ENCODE data around the gene SAMD1. TPM values are rescaled to one million over a fixed set of nuclear protein-coding genes. Genes with fewer than 3 reads are reported as not detected.

Gene SAMD1
- total and polyA plus RNA-seq, 2 of the 8 experiments (the other 6 are each of a cell fraction or from before 2014, with no cell fraction given), result 40.0 to 100 TPM

Other genes starting within 250 kb of the SAMD1 start
- not detected in 2 replicates for gene NANOS3, start 213.6 kb downstream of the SAMD1 start, total RNA-seq (2021; fragmentation: NEBNext Ultra II Directional; extraction: Animal tissue kit (Norgen Biotek cat#: 25700))
- 0.14 and 0.62 TPM in 2 replicates for gene NANOS3, start 213.6 kb downstream of the SAMD1 start, polyA plus RNA-seq (2011; rRNA removed)
- 4.6 and 4.7 TPM in 2 replicates for gene BRME1, start 184.6 kb downstream of the SAMD1 start, total RNA-seq (2021; fragmentation: NEBNext Ultra II Directional; extraction: Animal tissue kit (Norgen Biotek cat#: 25700))
- 4.6 and 6.0 TPM in 2 replicates for gene BRME1, start 184.6 kb downstream of the SAMD1 start, polyA plus RNA-seq (2011; rRNA removed)
- 33.0 and 36.4 TPM in 2 replicates for gene CC2D1A, start 184.6 kb downstream of the SAMD1 start, total RNA-seq (2021; fragmentation: NEBNext Ultra II Directional; extraction: Animal tissue kit (Norgen Biotek cat#: 25700))
- gene CC2D1A, start 184.6 kb downstream of the SAMD1 start, polyA plus RNA-seq (2011; rRNA removed), result 12.5 and 20.5 TPM in 2 replicates
- gene PODNL1, start 152.3 kb downstream of the SAMD1 start, total RNA-seq (2021; fragmentation: NEBNext Ultra II Directional; extraction: Animal tissue kit (Norgen Biotek cat#: 25700)), result 0.75 and 1.5 TPM in 2 replicates
- gene PODNL1, start 152.3 kb downstream of the SAMD1 start, polyA plus RNA-seq (2011; rRNA removed), result 1.0 and 2.3 TPM in 2 replicates
- 68.7 and 77.1 TPM in 2 replicates for gene DCAF15, start 138.2 kb downstream of the SAMD1 start, total RNA-seq (2021; fragmentation: NEBNext Ultra II Directional; extraction: Animal tissue kit (Norgen Biotek cat#: 25700))
- 80.8 and 127 TPM in 2 replicates for gene DCAF15, start 138.2 kb downstream of the SAMD1 start, polyA plus RNA-seq (2011; rRNA removed)
- gene RFX1, start 84.4 kb downstream of the SAMD1 start, total RNA-seq (2021; fragmentation: NEBNext Ultra II Directional; extraction: Animal tissue kit (Norgen Biotek cat#: 25700)), result 16.1 and 17.0 TPM in 2 replicates
- gene RFX1, start 84.4 kb downstream of the SAMD1 start, polyA plus RNA-seq (2011; rRNA removed), result 4.9 and 10.4 TPM in 2 replicates
- not detected in 2 replicates for gene RLN3, start 62.6 kb downstream of the SAMD1 start, total RNA-seq (2021; fragmentation: NEBNext Ultra II Directional; extraction: Animal tissue kit (Norgen Biotek cat#: 25700))
- not detected in 2 replicates for gene RLN3, start 62.6 kb downstream of the SAMD1 start, polyA plus RNA-seq (2011; rRNA removed)
- gene IL27RA, start 59.0 kb downstream of the SAMD1 start, total RNA-seq (2021; fragmentation: NEBNext Ultra II Directional; extraction: Animal tissue kit (Norgen Biotek cat#: 25700)), result 14.7 and 15.1 TPM in 2 replicates
- 9.9 and 10.8 TPM in 2 replicates for gene IL27RA, start 59.0 kb downstream of the SAMD1 start, polyA plus RNA-seq (2011; rRNA removed)
- gene PALM3, start 28.7 kb downstream of the SAMD1 start, total RNA-seq (2021; fragmentation: NEBNext Ultra II Directional; extraction: Animal tissue kit (Norgen Biotek cat#: 25700)), result 31.3 and 33.1 TPM in 2 replicates
- gene PALM3, start 28.7 kb downstream of the SAMD1 start, polyA plus RNA-seq (2011; rRNA removed), result 5.8 and 12.1 TPM in 2 replicates
- gene MISP3, start 18.0 kb downstream of the SAMD1 start, total RNA-seq (2021; fragmentation: NEBNext Ultra II Directional; extraction: Animal tissue kit (Norgen Biotek cat#: 25700)), result 0.92 and 1.4 TPM in 2 replicates
- gene MISP3, start 18.0 kb downstream of the SAMD1 start, polyA plus RNA-seq (2011; rRNA removed), result 0.74 and 0.96 TPM in 2 replicates
- 0.52 TPM in 1 of 2 replicates, not detected in the other for gene C19orf67, start 5.0 kb downstream of the SAMD1 start, total RNA-seq (2021; fragmentation: NEBNext Ultra II Directional; extraction: Animal tissue kit (Norgen Biotek cat#: 25700))
- gene C19orf67, start 5.0 kb downstream of the SAMD1 start, polyA plus RNA-seq (2011; rRNA removed), result 0.12 and 0.25 TPM in 2 replicates
- 48.2 and 52.8 TPM in 2 replicates for gene PRKACA, start 27.0 kb upstream of the SAMD1 start, total RNA-seq (2021; fragmentation: NEBNext Ultra II Directional; extraction: Animal tissue kit (Norgen Biotek cat#: 25700))
- 14.2 and 22.4 TPM in 2 replicates for gene PRKACA, start 27.0 kb upstream of the SAMD1 start, polyA plus RNA-seq (2011; rRNA removed)
- 32.1 and 32.6 TPM in 2 replicates for gene ASF1B, start 45.8 kb upstream of the SAMD1 start, total RNA-seq (2021; fragmentation: NEBNext Ultra II Directional; extraction: Animal tissue kit (Norgen Biotek cat#: 25700))
- 59.2 and 65.6 TPM in 2 replicates for gene ASF1B, start 45.8 kb upstream of the SAMD1 start, polyA plus RNA-seq (2011; rRNA removed)
- 112 and 119 TPM in 2 replicates for gene ADGRL1, start 115.4 kb upstream of the SAMD1 start, total RNA-seq (2021; fragmentation: NEBNext Ultra II Directional; extraction: Animal tissue kit (Norgen Biotek cat#: 25700))
- gene ADGRL1, start 115.4 kb upstream of the SAMD1 start, polyA plus RNA-seq (2011; rRNA removed), result 95.6 and 158 TPM in 2 replicates